Bone marrow (tissue), 2 donors: Measurements from ENCODE around the gene MARCHF4.

ENCODE experiments used
- DNase-seq, 2 donors: peaks; one replicate each; lab custom pipeline; 2025; lab: John Stamatoyannopoulos, UW

Gene MARCHF4, protein sequence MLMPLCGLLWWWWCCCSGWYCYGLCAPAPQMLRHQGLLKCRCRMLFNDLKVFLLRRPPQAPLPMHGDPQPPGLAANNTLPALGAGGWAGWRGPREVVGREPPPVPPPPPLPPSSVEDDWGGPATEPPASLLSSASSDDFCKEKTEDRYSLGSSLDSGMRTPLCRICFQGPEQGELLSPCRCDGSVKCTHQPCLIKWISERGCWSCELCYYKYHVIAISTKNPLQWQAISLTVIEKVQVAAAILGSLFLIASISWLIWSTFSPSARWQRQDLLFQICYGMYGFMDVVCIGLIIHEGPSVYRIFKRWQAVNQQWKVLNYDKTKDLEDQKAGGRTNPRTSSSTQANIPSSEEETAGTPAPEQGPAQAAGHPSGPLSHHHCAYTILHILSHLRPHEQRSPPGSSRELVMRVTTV

DNA sequence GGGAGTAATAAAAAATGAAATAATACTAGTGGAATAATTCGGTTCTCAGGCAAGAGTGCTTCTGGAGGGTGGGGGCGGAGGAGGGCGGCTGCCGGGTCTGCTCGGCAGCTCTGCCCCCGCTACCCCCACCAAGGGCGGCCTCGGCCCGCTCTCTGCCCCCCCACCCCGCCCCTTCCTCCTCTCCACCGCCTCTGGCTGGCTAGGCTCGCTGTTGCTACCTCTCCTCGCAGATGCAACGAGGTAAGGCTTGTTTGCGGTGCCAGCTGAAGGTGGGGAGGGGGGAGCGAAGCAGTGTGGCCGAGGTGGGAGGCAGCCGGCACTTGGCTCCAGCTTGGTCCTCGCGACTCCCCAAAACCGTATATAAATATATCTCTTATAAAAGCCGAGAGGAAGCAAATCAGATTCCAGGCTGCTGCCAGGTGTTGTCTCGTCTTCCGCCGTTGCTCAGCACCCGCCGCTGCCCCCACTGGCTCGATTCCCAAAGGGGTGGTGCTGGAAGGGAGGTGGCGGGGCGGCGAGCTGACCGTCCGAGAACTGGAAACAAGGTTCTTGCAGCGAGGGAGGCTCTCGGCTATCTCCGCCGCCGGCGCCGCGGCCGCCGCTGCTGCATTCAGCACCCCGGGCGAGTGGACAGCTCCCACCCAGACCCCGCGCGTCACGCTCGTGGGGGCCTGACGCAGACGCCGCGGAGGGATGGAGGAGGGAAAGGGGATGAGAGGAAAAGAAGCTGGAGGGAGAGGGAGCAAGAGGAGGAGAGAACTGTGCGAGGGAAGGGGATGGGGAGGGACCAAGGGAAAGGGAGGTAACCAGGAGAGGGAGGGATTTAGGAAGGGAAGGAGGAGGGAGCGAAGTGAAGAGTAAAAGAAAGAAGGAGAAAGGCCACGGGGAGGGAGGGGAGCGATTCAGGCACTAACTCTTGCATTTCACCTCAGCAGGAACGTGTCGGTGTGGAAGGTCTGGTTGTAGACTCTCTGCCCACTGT lies at the start of gene MARCHF4:
TSS of gene MARCHF4 (minus strand) at position 763 of the 982 bp plus-strand sequence. CDS start 2,223 bp downstream, outside the sequence.
- DNase-seq = peak in 1 of 2 donors; percentile 3

DNA sequence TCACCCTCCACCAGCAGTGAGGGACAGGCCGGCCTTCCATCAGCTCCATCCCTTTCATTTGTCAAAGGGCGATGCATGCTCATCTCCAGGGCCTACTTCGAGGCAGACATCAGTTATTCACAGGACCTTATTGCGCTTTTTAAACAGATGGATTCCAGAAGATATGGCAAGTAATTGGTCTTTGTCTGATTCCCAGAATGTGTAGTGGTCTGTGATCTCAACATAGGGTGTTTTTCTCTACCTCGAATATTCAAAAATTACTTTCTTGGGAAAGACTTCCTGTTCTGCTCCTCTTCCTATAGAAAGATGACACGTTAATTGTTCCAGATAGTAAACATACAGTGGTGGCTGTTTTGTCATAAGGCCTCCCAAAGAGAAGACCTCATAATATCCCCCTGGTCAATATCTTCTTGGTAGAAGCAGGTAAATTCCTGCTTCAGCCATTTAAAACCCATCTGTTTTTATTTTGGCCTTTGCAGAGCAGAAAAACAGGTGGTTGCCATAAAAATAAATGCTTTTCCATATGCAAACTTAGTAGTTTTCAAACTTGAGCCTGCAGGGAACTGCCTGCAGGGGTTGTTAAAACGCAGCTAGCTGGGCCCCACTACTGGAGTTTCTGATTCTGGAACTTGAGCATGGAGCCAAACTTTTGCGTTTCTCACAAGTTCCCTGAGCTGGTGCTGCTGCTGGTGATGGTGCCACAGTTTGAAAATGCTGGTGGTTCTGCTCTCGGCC lies 48.3 kb upstream of the MARCHF4 start:
- no peak for DNase-seq

DNA sequence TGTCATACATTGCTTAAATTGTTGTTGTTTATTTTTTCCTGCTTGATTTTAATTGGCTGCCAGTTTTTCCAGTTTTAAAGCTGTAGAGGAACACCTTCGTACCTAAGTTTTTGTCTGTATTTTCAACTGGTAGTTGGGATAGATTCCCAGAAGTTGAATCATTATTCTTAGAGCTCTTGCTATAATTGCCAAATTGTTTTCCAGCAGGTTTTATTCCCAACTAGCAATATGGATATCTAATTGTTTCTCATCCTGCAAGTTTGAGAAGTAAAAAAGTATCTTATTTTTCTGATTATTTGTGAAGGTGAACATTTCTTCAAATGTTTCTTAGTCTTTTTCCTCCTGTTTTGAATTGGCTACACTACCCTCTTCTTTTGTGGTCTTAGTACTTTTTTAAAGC lies 46.7 kb upstream of the MARCHF4 start:
- no peak for DNase-seq

DNA sequence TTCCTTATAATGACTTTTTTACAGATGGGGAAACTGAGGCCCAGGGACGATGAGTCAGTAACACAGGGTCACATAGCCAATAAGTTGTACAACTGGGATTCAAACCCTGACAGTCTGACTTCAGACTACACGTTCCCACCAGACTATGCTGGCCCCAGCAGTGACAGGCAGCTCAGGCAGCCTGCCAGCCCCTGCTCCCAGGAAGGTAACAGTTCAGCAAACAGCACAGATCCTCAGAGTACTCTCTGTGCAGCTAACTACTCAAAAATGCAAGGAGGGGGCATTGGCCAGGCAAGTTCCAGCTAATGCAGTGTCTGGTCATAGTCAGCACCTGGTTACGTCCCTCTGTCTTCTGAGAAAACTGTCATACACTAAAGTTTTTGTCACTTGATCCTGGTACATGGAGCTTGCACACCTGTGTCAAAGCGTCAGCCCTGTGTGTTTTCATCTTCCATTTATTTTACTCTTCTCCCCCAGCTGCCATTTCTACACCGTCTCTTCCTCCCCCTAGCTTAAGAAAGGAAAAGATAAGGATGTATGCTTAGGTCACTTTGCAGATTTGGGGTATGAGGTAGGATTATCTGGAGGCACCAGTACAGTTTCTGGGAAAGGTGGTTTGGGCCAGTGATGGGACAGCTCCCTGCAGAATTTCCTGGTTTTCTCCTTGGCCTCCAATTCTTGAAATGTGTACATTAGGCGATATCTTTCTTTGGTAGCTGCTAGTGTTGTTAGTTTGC lies 44.5 kb upstream of the MARCHF4 start:
- no peak for DNase-seq

DNA sequence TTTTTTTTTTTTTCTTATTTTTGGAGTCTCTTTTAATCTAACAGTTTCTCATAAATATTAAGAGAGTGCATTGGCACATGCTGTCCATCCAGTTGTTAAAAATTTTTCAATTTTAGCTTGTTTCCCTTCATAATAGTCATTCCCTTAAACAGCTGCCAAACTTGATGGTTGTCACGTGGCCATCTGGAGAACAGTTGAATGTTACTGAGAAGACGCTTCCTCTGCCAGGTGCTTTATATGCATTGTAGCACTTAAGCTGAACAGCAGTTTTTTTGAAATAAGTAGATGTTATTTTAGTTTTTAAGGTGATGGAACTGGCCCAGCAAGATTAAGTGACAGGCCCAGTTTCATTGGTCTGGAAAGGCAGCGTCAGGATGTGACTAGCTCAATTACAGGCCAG lies 43.3 kb upstream of the MARCHF4 start:
- DNase-seq = no peak

DNA sequence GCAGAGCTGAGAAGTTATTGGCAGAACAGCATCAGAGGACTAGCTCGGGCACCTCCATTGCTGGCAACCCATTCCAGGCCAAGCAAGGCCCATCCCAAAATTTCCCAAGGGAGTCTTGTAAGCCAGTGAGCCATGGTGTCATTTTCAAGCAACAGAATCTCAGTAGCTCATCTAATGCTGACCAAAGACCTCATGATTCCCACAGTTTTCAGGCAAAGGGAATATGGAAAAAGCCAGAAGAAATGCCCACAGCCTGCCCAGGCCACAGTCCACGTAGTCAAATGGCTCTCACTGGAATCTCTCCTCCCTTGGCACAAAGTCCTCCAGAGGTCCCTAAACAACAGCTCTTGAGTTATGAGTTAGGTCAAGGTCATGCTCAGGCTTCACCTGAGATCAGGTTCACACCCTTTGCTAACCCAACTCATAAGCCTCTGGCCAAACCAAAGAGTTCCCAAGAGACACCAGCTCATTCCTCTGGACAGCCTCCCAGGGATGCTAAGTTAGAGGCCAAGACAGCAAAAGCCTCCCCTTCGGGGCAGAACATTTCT lies 42.6 kb upstream of the MARCHF4 start:
- no peak for DNase-seq

DNA sequence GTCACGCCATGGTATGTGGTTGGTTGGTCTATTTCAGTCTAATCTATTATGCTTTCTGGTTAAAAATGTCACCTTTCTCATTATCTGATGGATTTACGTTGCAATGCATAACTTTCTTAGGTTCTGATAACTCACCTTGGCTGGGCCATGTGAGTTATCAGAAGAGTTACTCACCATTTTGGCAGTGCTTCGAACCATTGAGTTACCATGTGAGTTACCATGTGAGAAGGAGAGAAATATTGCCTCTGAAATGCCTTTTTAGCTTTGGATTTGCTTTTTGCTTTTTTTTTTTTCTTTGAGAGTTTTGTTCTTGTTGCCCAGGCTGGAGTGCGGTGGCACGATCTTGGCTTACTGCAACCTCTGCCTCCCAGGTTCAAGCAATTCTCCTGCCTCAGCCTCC lies 41.6 kb upstream of the MARCHF4 start:
- no peak for DNase-seq

DNA sequence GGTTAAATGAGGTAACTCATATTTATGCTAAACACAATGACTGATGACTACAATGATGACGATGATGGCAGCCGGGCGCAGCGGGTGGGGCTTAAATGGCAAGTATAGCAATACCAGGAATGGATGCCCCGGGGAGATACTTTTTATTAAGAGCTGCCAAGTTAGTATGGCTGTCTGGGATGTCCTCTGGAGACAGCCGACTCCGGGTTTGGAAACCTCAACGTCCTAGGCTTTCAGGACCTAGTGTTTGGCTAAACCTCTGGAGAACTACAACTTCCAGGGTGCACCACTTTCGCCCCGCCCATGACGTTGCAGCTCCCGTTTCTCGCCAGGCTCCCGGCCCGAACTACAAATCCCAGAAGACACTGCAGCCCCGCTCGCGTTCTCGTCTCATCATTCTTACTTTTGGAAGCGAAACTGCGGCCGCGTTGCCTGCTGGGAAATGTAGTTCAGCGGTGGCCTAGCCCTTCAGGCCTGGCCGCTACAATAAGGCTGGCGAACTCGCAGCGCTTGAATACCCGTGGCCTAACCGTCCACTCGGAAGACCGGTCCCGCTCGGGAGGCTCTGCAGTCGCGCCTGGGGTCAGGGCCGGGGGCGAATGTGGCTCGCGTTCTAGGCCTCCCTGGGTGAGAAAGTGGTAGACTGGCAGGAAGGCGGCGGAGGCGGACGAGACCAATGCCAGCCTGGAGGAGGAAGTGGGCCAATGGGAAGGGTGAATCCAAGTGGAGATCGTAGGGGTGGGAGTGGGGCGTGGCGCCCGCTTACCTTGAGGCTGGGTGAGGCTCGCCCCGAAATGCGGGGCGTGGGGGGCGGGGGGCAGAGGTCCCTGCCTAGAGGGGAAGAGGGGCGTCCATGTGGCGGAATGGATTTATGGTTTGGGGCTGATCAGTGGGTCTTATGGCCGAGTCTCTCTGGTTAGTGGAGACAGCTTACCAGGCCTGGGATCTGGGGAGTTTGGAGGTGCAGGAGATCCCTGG lies 40.0 kb upstream of the MARCHF4 start, which contains the start of gene SMARCAL1:
TSS of gene SMARCAL1 (plus strand) at position 463 of the 978 bp plus-strand sequence. CDS start 2,221 bp downstream, outside the sequence.
- peak; percentile 94 to 97 for DNase-seq

DNA sequence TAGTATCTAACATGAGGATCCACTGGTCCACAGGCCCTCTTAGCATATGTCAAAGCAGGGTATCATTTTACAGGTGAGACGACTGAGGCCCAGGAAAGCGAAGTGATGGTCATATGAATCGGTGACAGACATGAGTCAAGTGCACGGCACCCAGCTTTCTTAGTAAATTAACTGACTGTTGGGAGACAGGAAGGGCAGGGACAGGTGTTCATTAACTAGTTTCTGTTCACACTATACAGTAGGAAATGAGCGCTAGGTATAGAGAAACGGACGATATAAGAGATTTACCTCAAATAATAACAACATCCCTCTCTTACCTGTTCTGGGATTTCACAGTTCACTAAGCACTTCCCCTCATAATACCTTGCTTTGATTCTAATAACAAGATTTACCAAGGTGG lies 38.3 kb upstream of the MARCHF4 start:
- no peak for DNase-seq

DNA sequence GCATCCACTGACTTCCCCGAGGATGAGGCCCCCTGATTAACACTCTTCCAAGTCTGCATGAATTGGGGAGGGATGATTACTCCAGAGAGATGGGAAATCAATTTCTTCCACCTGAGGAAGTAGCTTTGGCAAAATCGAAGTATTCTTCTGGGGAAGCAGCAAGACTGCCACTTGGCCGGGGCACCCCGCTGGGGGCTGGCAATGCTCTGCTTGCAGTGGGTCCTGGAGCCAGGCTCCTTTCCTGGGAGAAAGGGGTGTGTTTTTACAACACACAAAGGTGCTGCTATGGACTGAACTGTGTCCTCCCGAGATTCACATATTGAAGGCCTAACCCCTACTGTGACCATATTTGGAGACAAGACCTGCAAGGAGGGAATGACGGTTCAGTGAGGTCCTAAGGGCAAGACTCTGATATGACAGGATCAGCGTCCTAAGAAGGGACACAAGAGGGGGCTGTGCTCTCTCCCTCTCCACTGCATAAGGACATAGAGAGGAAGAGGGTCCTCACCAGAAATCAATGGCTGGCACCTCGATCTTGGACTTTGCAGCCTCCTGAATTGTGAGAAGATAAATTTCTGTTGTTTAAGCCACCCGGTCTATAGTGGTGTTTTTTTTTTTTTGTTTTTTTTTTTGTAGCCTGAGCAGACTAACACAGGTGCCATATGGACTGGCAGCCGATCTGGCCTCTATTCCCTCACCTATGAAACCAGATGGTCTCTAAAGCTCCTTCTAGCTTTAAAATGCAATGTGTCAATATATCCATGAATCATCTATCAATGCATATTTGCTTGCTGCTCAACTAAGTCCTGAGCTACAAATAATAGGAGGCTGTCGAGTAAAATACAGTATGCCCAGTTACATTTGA lies 36.4 kb upstream of the MARCHF4 start:
- no peak for DNase-seq

DNA sequence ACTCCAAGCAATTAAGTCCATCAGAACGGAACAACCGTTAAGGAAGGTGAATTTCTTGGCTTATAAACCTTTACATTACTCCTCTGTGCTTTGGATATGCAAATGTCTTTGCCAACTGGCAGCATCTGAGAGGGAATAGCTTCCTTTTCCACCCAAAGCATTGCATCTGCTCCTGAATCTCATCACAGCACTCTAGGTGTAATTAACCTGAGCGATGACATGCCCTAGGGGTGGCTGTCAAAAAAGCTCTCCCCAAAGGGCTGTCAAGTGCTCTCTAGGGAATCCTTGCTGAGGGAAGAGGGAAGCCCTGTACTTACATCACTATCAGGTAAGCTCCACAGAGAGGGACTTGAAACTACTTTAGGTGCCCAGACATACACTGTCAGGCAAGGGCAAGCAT lies 34.5 kb upstream of the MARCHF4 start:
- DNase-seq = no peak

DNA sequence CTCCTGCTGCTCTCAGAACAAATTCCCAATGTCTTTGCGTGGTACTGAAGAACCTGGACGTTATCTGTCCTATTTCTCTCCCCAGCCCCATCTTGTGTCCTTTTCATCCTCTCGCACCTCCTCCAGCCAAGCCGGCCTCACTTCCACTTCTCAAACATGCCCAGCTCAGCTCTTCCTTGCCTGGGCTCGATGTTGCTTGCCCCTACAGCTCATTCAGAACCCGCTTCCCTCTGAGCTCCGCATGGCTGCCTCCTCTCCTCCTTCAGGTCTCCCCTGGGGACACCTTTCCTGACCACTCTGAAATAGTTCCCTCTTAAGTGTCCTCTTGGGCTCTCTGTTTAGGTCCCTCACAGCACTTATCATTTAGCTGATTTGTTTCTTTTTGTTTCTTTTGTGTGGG lies 33.3 kb upstream of the MARCHF4 start:
- DNase-seq = no peak

DNA sequence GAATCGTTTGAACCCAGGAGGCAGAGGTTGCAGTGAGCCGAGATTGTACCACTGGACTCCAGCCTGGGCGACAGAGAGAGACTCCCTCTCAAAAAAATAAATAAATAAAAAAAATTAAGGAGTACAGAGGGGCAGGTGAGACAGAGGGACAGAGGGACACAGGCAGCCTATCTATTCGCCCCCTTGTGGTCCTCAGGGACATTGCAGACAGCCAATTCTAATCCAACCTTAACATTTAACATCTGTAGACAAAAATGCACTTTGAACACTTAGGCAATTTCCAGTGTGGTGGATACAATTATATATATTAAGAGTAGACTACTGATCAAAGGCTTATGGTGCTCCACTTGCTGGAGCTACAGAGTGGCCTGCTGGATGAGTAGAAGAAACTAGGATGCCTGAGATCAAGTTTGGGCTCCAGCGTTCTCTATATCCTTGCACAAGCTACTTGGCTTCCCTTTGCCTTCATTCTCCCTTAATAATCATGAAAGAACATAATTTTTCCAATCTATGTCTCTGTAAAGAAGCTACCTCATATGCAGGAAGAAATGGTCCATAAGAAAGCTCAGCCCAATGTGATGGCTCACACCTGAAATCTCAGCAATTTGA lies 31.8 kb upstream of the MARCHF4 start:
- peak in 1 of 2 donors; percentile 7 for DNase-seq

DNA sequence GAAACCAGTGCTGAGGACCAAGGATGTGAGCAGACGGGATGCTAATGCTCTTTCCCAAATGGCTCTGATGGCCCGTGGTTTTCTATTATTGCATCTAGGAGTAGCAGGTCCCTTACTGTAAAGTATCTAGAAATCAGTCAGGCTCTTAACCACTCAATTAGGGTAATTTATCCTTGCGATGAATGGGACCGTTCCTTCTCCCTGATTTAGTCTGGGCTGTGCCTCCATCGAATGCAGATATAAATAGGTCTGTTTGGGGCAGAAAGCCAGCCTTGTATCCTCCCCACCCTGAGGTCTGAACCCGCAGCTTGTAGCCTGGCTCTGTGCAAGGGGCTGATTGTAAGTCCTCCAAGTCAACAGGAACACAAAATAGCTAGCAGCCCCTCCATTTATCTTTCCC lies 30.5 kb upstream of the MARCHF4 start:
- DNase-seq = no peak

DNA sequence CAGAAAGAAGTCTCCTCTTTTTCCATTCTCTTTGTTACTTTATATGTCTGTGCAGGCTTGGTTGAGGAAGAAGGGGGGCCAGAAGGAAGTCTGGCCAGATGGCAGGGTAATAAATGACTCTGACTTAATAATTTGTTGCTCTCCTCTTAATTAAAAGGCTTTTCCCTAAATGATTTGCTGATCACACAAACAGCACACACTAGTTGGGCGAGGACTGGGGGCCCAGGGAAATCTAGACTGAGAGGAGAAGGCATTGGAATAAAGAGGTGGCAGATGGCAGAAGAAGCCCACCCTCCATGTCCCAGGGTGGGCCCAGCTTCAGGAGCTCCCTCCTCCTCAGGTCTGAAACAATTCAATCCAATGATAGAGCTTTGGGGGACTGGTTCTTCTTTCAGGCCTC lies 27.3 kb upstream of the MARCHF4 start:
- no peak for DNase-seq

DNA sequence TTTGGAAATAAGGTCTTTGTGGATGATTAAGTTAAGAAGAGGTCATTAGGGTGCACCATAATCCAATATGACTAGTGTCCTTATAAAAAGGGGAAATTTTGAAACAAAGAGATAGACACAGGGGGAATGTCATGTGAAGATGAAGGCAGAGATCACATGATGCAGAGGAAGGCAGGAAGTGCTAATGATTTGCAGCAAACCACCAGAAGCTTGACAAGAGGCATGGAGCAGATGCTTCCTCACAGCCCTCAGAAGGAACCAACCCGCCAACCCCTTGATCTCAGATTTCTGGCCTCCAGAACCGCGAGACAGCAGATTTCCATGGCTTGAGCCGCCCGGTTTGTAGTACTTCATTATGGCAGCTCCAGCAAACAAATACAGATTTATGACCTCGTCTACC lies 22.6 kb upstream of the MARCHF4 start:
- DNase-seq = no peak

DNA sequence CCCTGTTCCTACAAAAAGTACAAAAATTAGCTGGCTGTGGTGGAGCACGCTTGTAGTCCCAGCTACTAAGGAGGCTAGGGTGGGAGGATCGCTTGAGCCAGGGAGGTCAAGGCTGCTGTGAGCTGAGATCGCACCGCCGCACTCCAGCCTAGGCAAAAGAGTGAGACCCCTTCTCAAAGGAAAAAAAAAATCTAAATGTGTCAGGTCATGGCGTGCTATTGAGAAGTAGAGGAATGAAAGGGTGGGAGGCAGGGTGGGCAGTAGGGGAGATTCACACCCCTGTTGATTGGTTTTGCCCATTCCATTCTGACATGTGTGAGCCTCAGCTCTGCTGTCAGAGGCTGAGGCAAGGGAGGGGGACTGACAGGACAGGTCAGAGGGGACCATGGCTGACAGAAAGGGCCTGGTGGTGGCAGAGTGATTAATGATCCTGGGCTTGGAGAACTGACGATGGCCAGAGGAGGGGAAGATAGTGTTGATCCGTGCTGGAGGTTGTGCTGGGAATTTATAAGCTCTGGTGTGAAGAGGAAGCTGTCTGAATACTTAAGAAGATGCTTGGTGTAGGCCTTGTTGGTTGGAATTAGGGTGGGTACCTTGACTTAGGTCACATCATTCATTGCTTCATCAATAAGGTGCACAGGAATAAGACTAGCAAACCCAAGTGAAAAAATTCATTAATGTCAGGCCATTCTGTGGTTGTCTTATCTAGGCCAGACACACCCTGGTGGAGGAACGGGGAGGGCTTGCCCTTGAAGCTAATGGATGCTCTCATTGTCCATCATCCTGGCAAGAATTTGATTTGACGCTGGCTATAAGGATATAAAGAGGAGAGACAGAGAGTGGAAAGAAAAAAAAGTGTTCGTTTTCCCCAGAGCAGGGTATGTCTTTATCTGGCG lies 20.9 kb upstream of the MARCHF4 start:
- DNase-seq = no peak
